Measurements from ENCODE around the gene USHBP1.
"Not testable (repeated sequence)": the region's sequence is repeated elsewhere in the genome, so short reads cannot be mapped to it uniquely, and the experiment has no call there.

The USHBP1 gene

GRCh38 chr19:17303167-17303939, 38.8 kb upstream of the USHBP1 start, which contains the start of gene ABHD8:
ABHD8 (minus strand) TSS chr19:17303425; CDS start chr19:17301616, 1,809 bp downstream.
- peak; percentile 95 for DNase-seq
- ATAC-seq: peak; percentile 69
- peak within 1 kb of the TSS; percentile 65 for H3K4me3 Mint-ChIP-seq
- no peak within 1 kb of the TSS for H3K27ac Mint-ChIP-seq
- H3K27me3 Mint-ChIP-seq: no peaks in the 10 kb centered on the region
- peaks cover 39% of the 10 kb centered on the region for H3K4me1 Mint-ChIP-seq
- H3K9me3 Mint-ChIP-seq: no peaks in the 10 kb centered on the region
- H3K36me3 Mint-ChIP-seq (ENCODE audit: low read depth): peaks cover 7% of the 10 kb centered on the region

- Mint-ChIP-seq H3K4me1 (peaks cover 34% of the 10 kb centered on the region), H3K27ac (no peak overlapping the region), H3K4me3 (peak overlapping the region; percentile 65), H3K27me3 (no peaks in the 10 kb centered on the region), H3K9me3 (no peaks in the 10 kb centered on the region), H3K36me3 (ENCODE audit: low read depth) (peaks cover 11% of the 10 kb centered on the region)
- ATAC-seq (peak; percentile 0), DNase-seq (peak; percentile 22)
Measured at GRCh38 chr19:17302391-17303166, 38.0 kb upstream of the USHBP1 start.

- peaks cover 13% of the 10 kb centered on the region for H3K36me3 Mint-ChIP-seq (ENCODE audit: low read depth)
- ATAC-seq (no peak), DNase-seq (no peak)
- H3K9me3 Mint-ChIP-seq: no peaks in the 10 kb centered on the region
- H3K27me3 Mint-ChIP-seq: no peaks in the 10 kb centered on the region
- no peak overlapping the region for H3K27ac Mint-ChIP-seq
- H3K4me1 Mint-ChIP-seq: peaks cover 29% of the 10 kb centered on the region
- no peak overlapping the region for H3K4me3 Mint-ChIP-seq
Measured at GRCh38 chr19:17300992-17301619, 36.6 kb upstream of the USHBP1 start.

GRCh38 chr19:17296976-17297375, 32.4 kb upstream of the USHBP1 start:
- Mint-ChIP-seq H3K27ac (no peak overlapping the region), H3K36me3 (ENCODE audit: low read depth) (peaks cover 16% of the 10 kb centered on the region), H3K4me1 (peaks cover 16% of the 10 kb centered on the region), H3K4me3 (no peak overlapping the region), H3K27me3 (no peaks in the 10 kb centered on the region), H3K9me3 (no peaks in the 10 kb centered on the region)
- ATAC-seq (no peak), DNase-seq (no peak)

- Mint-ChIP-seq H3K9me3 (no peaks in the 10 kb centered on the region), H3K27me3 (no peaks in the 10 kb centered on the region), H3K36me3 (ENCODE audit: low read depth) (peaks cover 16% of the 10 kb centered on the region), H3K4me1 (peaks cover 19% of the 10 kb centered on the region), H3K4me3 (no peak overlapping the region), H3K27ac (peak overlapping the region; percentile 59)
- no peak for DNase-seq
- ATAC-seq: no peak
Measured at GRCh38 chr19:17296273-17296672, 31.7 kb upstream of the USHBP1 start.

GRCh38 chr19:17295551-17295950, 31.0 kb upstream of the USHBP1 start:
- ATAC-seq, DNase-seq, H3K27me3 Mint-ChIP-seq, H3K4me3 Mint-ChIP-seq, H3K9me3 Mint-ChIP-seq, H3K27ac Mint-ChIP-seq: not testable (repeated sequence)
- peaks cover 16% of the 10 kb centered on the region for H3K36me3 Mint-ChIP-seq (ENCODE audit: low read depth)
- H3K4me1 Mint-ChIP-seq: peaks cover 19% of the 10 kb centered on the region

- Mint-ChIP-seq H3K4me3 (no peak overlapping the region), H3K4me1 (peaks cover 19% of the 10 kb centered on the region), H3K9me3 (no peaks in the 10 kb centered on the region), H3K27ac (no peak overlapping the region), H3K27me3 (no peaks in the 10 kb centered on the region), H3K36me3 (ENCODE audit: low read depth) (peaks cover 16% of the 10 kb centered on the region)
- peak; percentile 76 for DNase-seq
- ATAC-seq: no peak
Measured at GRCh38 chr19:17294051-17294891, 29.7 kb upstream of the USHBP1 start.

- peaks cover 13% of the 10 kb centered on the region for H3K36me3 Mint-ChIP-seq (ENCODE audit: low read depth)
- peaks cover 19% of the 10 kb centered on the region for H3K4me1 Mint-ChIP-seq
- ATAC-seq (no peak), DNase-seq (no peak)
- no peak overlapping the region for H3K4me3 Mint-ChIP-seq
- no peaks in the 10 kb centered on the region for H3K9me3 Mint-ChIP-seq
- H3K27me3 Mint-ChIP-seq: no peaks in the 10 kb centered on the region
- no peak overlapping the region for H3K27ac Mint-ChIP-seq
Measured at GRCh38 chr19:17293605-17294004, 29.1 kb upstream of the USHBP1 start.

GRCh38 chr19:17292301-17293074, 27.9 kb upstream of the USHBP1 start:
- Mint-ChIP-seq H3K4me1 (peaks cover 19% of the 10 kb centered on the region), H3K27me3 (no peaks in the 10 kb centered on the region), H3K27ac (peak overlapping the region; percentile 81), H3K9me3 (no peaks in the 10 kb centered on the region), H3K4me3 (peak overlapping the region; percentile 89), H3K36me3 (ENCODE audit: low read depth) (peaks cover 8% of the 10 kb centered on the region)
- ATAC-seq (peak; percentile 96), DNase-seq (peak; percentile 90)

- Mint-ChIP-seq H3K36me3 (ENCODE audit: low read depth) (peaks cover 15% of the 10 kb centered on the region), H3K27ac (no peak overlapping the region), H3K9me3 (no peaks in the 10 kb centered on the region), H3K4me3 (no peak overlapping the region), H3K27me3 (no peaks in the 10 kb centered on the region), H3K4me1 (peaks cover 10% of the 10 kb centered on the region)
- DNase-seq (peak; percentile 72), ATAC-seq (no peak)
Measured at GRCh38 chr19:17289489-17289888, 24.9 kb upstream of the USHBP1 start.

GRCh38 chr19:17286752-17287151, 22.2 kb upstream of the USHBP1 start:
- H3K4me1 Mint-ChIP-seq: peaks cover 5% of the 10 kb centered on the region

GRCh38 chr19:17286263-17286662, 21.7 kb upstream of the USHBP1 start:
- Mint-ChIP-seq H3K27ac (no peak overlapping the region), H3K9me3 (no peaks in the 10 kb centered on the region), H3K27me3 (no peaks in the 10 kb centered on the region), H3K4me1 (peaks cover 8% of the 10 kb centered on the region), H3K36me3 (ENCODE audit: low read depth) (peaks cover 20% of the 10 kb centered on the region), H3K4me3 (no peak overlapping the region)
- no peak for DNase-seq
- ATAC-seq: no peak

More at GRCh38 chr19:17286752-17287151, 22.2 kb upstream of the USHBP1 start:
- H3K27me3 Mint-ChIP-seq: no peaks in the 10 kb centered on the region
- peaks cover 20% of the 10 kb centered on the region for H3K36me3 Mint-ChIP-seq (ENCODE audit: low read depth)
- no peak for ATAC-seq
- no peak overlapping the region for H3K27ac Mint-ChIP-seq
- no peaks in the 10 kb centered on the region for H3K9me3 Mint-ChIP-seq
- no peak overlapping the region for H3K4me3 Mint-ChIP-seq
- DNase-seq: no peak

- H3K27ac Mint-ChIP-seq: no peak overlapping the region
- no peak overlapping the region for H3K4me3 Mint-ChIP-seq
- H3K4me1 Mint-ChIP-seq: peaks cover 10% of the 10 kb centered on the region
- no peak for DNase-seq
- ATAC-seq: no peak
- H3K9me3 Mint-ChIP-seq: no peaks in the 10 kb centered on the region
- no peaks in the 10 kb centered on the region for H3K27me3 Mint-ChIP-seq
- H3K36me3 Mint-ChIP-seq (ENCODE audit: low read depth): peaks cover 20% of the 10 kb centered on the region
Measured at GRCh38 chr19:17285415-17286135, 21.0 kb upstream of the USHBP1 start.

Measured in activated naive CD8-positive, alpha-beta T cell treated with anti-CD3 and anti-CD28 coated beads, Interleukin-2, amount 50 U/mL, for 24 hours (primary cell).